ENCODE measurements around the gene PHRF1. TPM values are rescaled to one million over a fixed set of nuclear protein-coding genes. Genes with fewer than 3 reads are reported as not detected.

Gene PHRF1
- total and polyA plus RNA-seq, 4 donors, result 2.4 to 25.2 (median 18.8) TPM

DNA sequence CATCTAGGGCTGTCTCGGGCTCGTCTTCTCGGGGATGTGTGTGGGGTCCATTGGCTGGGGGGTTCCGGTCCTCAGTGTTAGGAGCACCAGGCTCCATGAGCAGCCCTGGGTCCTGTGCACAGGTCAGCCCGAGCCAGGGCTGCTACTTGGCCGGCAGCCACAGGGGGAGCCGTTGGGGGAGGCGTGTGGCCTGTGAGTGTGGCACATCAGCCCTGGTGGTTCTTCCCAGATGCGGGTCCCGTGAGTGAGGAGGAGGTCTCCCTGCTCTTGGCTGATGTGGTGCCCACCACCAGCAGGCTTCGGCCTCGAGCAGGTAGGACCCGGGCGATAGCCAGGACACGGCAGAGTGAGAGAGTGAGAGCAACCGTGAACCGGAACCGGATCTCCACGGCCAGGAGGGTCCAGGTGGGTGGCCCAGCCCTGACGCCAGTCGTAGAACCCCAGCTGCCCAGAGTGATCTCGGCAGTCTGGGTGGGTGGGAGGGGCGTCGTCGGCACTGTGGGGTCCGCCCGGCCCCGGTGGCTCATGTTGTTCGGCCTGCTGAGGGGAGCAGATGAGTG lies 21.0 kb downstream of the PHRF1 start:
- Histone ChIP-seq H3K27ac (ENCODE audit: low read depth in 1 of 2, low read length in 2 of 2) (no peak overlapping the region), H3K4me1 (ENCODE audit: control insufficient read depth in 4 of 4, insufficient read depth in 4 of 4, low read length in 3 of 4) (peaks cover 0 to 2% (median 0%) of the 10 kb centered on the region in 4 donors), H3K36me3 (ENCODE audit: control insufficient read depth in 4 of 4, insufficient read depth in 3 of 4, low read depth in 1 of 4, low read length in 3 of 4) (peaks cover 29 to 82% (median 53%) of the 10 kb centered on the region in 4 donors), H3K9me3 (ENCODE audit: control insufficient read depth in 4 of 4, low read length in 3 of 4) (no peaks in the 10 kb centered on the region), H3K27me3 (ENCODE audit: control insufficient read depth in 4 of 4, insufficient read depth in 4 of 4, low read length in 3 of 4) (no peaks in the 10 kb centered on the region), H3K9ac (ENCODE audit: low read depth in 1 of 2, low read length in 2 of 2) (no peak overlapping the region), H3K4me3 (ENCODE audit: low read depth in 1 of 3, low read length in 3 of 3) (no peak overlapping the region)
- 93% methylated on average over 29 of the region's 29 CpGs for WGBS
- no peak for DNase-seq (ENCODE audit: low spot score)
- no peak for TF ChIP-seq JUND (IDR thresholded peaks at IDR 0.05)
- no peak for TF ChIP-seq RAD21 (IDR thresholded peaks at IDR 0.05)
- TF ChIP-seq, protein P1, sequence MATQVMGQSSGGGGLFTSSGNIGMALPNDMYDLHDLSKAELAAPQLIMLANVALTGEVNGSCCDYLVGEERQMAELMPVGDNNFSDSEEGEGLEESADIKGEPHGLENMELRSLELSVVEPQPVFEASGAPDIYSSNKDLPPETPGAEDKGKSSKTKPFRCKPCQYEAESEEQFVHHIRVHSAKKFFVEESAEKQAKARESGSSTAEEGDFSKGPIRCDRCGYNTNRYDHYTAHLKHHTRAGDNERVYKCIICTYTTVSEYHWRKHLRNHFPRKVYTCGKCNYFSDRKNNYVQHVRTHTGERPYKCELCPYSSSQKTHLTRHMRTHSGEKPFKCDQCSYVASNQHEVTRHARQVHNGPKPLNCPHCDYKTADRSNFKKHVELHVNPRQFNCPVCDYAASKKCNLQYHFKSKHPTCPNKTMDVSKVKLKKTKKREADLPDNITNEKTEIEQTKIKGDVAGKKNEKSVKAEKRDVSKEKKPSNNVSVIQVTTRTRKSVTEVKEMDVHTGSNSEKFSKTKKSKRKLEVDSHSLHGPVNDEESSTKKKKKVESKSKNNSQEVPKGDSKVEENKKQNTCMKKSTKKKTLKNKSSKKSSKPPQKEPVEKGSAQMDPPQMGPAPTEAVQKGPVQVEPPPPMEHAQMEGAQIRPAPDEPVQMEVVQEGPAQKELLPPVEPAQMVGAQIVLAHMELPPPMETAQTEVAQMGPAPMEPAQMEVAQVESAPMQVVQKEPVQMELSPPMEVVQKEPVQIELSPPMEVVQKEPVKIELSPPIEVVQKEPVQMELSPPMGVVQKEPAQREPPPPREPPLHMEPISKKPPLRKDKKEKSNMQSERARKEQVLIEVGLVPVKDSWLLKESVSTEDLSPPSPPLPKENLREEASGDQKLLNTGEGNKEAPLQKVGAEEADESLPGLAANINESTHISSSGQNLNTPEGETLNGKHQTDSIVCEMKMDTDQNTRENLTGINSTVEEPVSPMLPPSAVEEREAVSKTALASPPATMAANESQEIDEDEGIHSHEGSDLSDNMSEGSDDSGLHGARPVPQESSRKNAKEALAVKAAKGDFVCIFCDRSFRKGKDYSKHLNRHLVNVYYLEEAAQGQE (IDR thresholded peaks at IDR 0.05), result no peak
- no peak for TF ChIP-seq FOXA2 (IDR thresholded peaks at IDR 0.05)
- TF ChIP-seq, protein P2, sequence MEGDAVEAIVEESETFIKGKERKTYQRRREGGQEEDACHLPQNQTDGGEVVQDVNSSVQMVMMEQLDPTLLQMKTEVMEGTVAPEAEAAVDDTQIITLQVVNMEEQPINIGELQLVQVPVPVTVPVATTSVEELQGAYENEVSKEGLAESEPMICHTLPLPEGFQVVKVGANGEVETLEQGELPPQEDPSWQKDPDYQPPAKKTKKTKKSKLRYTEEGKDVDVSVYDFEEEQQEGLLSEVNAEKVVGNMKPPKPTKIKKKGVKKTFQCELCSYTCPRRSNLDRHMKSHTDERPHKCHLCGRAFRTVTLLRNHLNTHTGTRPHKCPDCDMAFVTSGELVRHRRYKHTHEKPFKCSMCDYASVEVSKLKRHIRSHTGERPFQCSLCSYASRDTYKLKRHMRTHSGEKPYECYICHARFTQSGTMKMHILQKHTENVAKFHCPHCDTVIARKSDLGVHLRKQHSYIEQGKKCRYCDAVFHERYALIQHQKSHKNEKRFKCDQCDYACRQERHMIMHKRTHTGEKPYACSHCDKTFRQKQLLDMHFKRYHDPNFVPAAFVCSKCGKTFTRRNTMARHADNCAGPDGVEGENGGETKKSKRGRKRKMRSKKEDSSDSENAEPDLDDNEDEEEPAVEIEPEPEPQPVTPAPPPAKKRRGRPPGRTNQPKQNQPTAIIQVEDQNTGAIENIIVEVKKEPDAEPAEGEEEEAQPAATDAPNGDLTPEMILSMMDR (IDR thresholded peaks at IDR 0.05; ENCODE audit: low read depth, low read length, missing input control), result no peak
- TF ChIP-seq HNF4A (conservative IDR thresholded peaks at IDR 0.05), result no peak
- TF ChIP-seq NR2F2 (IDR thresholded peaks at IDR 0.05), result no peak
- TF ChIP-seq, protein P3, sequence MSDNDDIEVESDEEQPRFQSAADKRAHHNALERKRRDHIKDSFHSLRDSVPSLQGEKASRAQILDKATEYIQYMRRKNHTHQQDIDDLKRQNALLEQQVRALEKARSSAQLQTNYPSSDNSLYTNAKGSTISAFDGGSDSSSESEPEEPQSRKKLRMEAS (IDR thresholded peaks at IDR 0.05), result no peak
- TF ChIP-seq TAF1 (conservative IDR thresholded peaks at IDR 0.05), result no peak
- TF ChIP-seq, protein P4, sequence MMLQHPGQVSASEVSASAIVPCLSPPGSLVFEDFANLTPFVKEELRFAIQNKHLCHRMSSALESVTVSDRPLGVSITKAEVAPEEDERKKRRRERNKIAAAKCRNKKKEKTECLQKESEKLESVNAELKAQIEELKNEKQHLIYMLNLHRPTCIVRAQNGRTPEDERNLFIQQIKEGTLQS (IDR thresholded peaks at IDR 0.05), result no peak
- no peak for TF ChIP-seq RXRA (IDR thresholded peaks at IDR 0.05)
- TF ChIP-seq HNF4G (IDR thresholded peaks at IDR 0.05), result no peak
- no peak for TF ChIP-seq FOXA1 (IDR thresholded peaks at IDR 0.05)
- TF ChIP-seq GABPA (IDR thresholded peaks at IDR 0.05 in 1 of 2, conservative IDR thresholded peaks at IDR 0.05 in 1 of 2), result no peak

DNA sequence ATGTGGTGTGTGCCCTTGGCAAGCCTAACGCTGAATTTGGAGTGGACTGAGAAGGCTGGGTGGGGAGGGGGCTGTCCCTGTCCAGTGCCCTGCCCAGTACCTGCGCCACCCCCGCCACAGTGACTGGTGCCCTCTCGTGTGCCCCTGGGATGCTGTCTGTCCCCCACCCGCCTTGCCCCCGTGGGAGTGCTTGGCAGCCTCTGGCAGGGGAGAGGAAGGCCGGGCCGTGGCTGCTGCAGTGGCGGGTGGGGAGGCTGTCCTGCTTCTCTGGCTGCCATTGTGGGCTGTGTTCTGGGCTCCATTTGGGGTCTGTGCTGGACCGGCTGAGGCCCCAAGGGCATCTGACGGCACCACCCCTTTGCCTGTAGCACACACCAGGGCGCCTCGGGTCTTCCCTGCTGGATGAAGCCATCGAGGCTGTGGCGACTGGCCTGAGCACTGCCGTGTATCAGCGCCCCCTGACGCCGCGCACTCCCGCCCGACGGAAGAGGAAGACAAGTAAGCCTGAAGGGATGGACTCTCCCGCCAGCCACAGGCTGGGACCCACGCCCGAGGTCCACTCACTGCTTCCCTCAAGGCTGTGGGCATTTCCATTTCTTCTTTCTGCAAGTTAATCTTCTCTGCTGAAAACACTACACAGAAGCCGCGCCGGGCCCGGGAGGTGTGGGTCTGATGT lies 21.9 kb downstream of the PHRF1 start:
- Histone ChIP-seq H3K4me1 (ENCODE audit: control insufficient read depth in 4 of 4, insufficient read depth in 4 of 4, low read length in 3 of 4) (peaks cover 3 to 4% (median 4%) of the 10 kb centered on the region in 4 donors), H3K27me3 (ENCODE audit: control insufficient read depth in 4 of 4, insufficient read depth in 4 of 4, low read length in 3 of 4) (no peaks in the 10 kb centered on the region), H3K36me3 (ENCODE audit: control insufficient read depth in 4 of 4, insufficient read depth in 3 of 4, low read depth in 1 of 4, low read length in 3 of 4) (peaks cover 22 to 74% (median 45%) of the 10 kb centered on the region in 4 donors), H3K9ac (ENCODE audit: low read depth in 1 of 2, low read length in 2 of 2) (no peak overlapping the region), H3K4me3 (ENCODE audit: low read depth in 1 of 3, low read length in 3 of 3) (no peak overlapping the region), H3K27ac (ENCODE audit: low read depth in 1 of 2, low read length in 2 of 2) (no peak overlapping the region), H3K9me3 (ENCODE audit: control insufficient read depth in 4 of 4, low read length in 3 of 4) (no peaks in the 10 kb centered on the region)
- DNase-seq (ENCODE audit: low spot score), result no peak
- 96% methylated on average over 30 of the region's 30 CpGs for WGBS
- TF ChIP-seq HNF4A (conservative IDR thresholded peaks at IDR 0.05) (no peak), GABPA (IDR thresholded peaks at IDR 0.05 in 1 of 2, conservative IDR thresholded peaks at IDR 0.05 in 1 of 2) (no peak), FOXA2 (IDR thresholded peaks at IDR 0.05) (no peak), RXRA (IDR thresholded peaks at IDR 0.05) (no peak), YY1 (IDR thresholded peaks at IDR 0.05) (no peak), JUND (IDR thresholded peaks at IDR 0.05) (no peak), HNF4G (IDR thresholded peaks at IDR 0.05) (no peak), TAF1 (conservative IDR thresholded peaks at IDR 0.05) (no peak), NR2F2 (IDR thresholded peaks at IDR 0.05) (no peak), SP1 (IDR thresholded peaks at IDR 0.05) (no peak), FOXA1 (IDR thresholded peaks at IDR 0.05) (no peak)
- TF ChIP-seq, protein P4 (IDR thresholded peaks at IDR 0.05), result no peak
- TF ChIP-seq, protein P5, sequence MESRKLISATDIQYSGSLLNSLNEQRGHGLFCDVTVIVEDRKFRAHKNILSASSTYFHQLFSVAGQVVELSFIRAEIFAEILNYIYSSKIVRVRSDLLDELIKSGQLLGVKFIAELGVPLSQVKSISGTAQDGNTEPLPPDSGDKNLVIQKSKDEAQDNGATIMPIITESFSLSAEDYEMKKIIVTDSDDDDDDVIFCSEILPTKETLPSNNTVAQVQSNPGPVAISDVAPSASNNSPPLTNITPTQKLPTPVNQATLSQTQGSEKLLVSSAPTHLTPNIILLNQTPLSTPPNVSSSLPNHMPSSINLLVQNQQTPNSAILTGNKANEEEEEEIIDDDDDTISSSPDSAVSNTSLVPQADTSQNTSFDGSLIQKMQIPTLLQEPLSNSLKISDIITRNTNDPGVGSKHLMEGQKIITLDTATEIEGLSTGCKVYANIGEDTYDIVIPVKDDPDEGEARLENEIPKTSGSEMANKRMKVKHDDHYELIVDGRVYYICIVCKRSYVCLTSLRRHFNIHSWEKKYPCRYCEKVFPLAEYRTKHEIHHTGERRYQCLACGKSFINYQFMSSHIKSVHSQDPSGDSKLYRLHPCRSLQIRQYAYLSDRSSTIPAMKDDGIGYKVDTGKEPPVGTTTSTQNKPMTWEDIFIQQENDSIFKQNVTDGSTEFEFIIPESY (IDR thresholded peaks at IDR 0.05), result no peak
- TF ChIP-seq, protein P3 (IDR thresholded peaks at IDR 0.05), result no peak
- TF ChIP-seq, protein P1 (IDR thresholded peaks at IDR 0.05), result no peak
